ENCODE results near the gene PHKA1. TPM values are rescaled to one million over a fixed set of nuclear protein-coding genes. Genes with fewer than 3 reads are reported as not detected.
"Not testable (repeated sequence)": the region's sequence is repeated elsewhere in the genome, so short reads cannot be mapped to it uniquely, and the experiment has no call there.

The PHKA1 gene
- total RNA-seq, 2 experiments from 2014 or later: 1.4 to 1.6 TPM

GRCh38 chrX:72652082-72652481, 62.0 kb downstream of the PHKA1 start:
- Mint-ChIP-seq H3K9me3 (no peaks in the 10 kb centered on the region), H3K4me1 (no peaks in the 10 kb centered on the region), H3K27me3 (no peaks in the 10 kb centered on the region), H3K4me3 (no peak overlapping the region), H3K36me3 (ENCODE audit: low read depth) (peaks cover 4% of the 10 kb centered on the region), H3K27ac (no peak overlapping the region)
- DNase-seq: no peak
- ChIA-PET CTCF (no interaction called here), POLR2A (no interaction called here)

GRCh38 chrX:72644946-72645345, 69.2 kb downstream of the PHKA1 start:
- Mint-ChIP-seq H3K4me1 (peaks cover 3% of the 10 kb centered on the region), H3K27me3 (no peaks in the 10 kb centered on the region), H3K36me3 (ENCODE audit: low read depth) (no peaks in the 10 kb centered on the region), H3K4me3 (no peak overlapping the region), H3K9me3 (no peaks in the 10 kb centered on the region), H3K27ac (no peak overlapping the region)
- no peak for DNase-seq
- ChIA-PET CTCF (no interaction called here), POLR2A (no interaction called here)

- CTCF ChIA-PET: no interaction called here
- POLR2A ChIA-PET: no interaction called here
- no peak for DNase-seq
- Mint-ChIP-seq H3K27ac (no peak overlapping the region), H3K36me3 (ENCODE audit: low read depth) (no peaks in the 10 kb centered on the region), H3K4me1 (peaks cover 3% of the 10 kb centered on the region), H3K9me3 (no peaks in the 10 kb centered on the region), H3K4me3 (no peak overlapping the region), H3K27me3 (no peaks in the 10 kb centered on the region)
These were observed 72.5 kb downstream of the PHKA1 start for GRCh38 chrX:72641611-72642010.

- no peaks in the 10 kb centered on the region for H3K4me1 Mint-ChIP-seq
- ChIA-PET CTCF (no interaction called here), POLR2A (no interaction called here)
- H3K36me3 Mint-ChIP-seq (ENCODE audit: low read depth): no peaks in the 10 kb centered on the region
- H3K4me3 Mint-ChIP-seq: no peak overlapping the region
- no peaks in the 10 kb centered on the region for H3K9me3 Mint-ChIP-seq
- no peak overlapping the region for H3K27ac Mint-ChIP-seq
- H3K27me3 Mint-ChIP-seq: no peaks in the 10 kb centered on the region
- DNase-seq: no peak
These were observed 78.2 kb downstream of the PHKA1 start for GRCh38 chrX:72635930-72636329.

- POLR2A ChIA-PET: no interaction called here
- no peak overlapping the region for H3K27ac Mint-ChIP-seq
- H3K36me3 Mint-ChIP-seq (ENCODE audit: low read depth): no peaks in the 10 kb centered on the region
- H3K4me3 Mint-ChIP-seq: no peak overlapping the region
- no peaks in the 10 kb centered on the region for H3K9me3 Mint-ChIP-seq
- no peaks in the 10 kb centered on the region for H3K4me1 Mint-ChIP-seq
- no peak for DNase-seq
- CTCF ChIA-PET: no interaction called here
- H3K27me3 Mint-ChIP-seq: no peaks in the 10 kb centered on the region
These were observed 79.8 kb downstream of the PHKA1 start for GRCh38 chrX:72634331-72634730.

- Mint-ChIP-seq H3K27ac (no peak overlapping the region), H3K36me3 (ENCODE audit: low read depth) (no peaks in the 10 kb centered on the region), H3K27me3 (no peaks in the 10 kb centered on the region), H3K4me1 (no peaks in the 10 kb centered on the region), H3K4me3 (no peak overlapping the region), H3K9me3 (no peaks in the 10 kb centered on the region)
- no peak for DNase-seq
- CTCF ChIA-PET: no interaction called here
- POLR2A ChIA-PET: no interaction called here
These were observed 83.9 kb downstream of the PHKA1 start for GRCh38 chrX:72630185-72630584.

- CTCF ChIA-PET: no interaction called here
- Mint-ChIP-seq H3K36me3 (ENCODE audit: low read depth) (no peaks in the 10 kb centered on the region), H3K9me3 (no peaks in the 10 kb centered on the region), H3K27ac (no peak overlapping the region), H3K4me3 (no peak overlapping the region), H3K27me3 (no peaks in the 10 kb centered on the region), H3K4me1 (peaks cover 27% of the 10 kb centered on the region)
- POLR2A ChIA-PET: no interaction called here
- DNase-seq: no peak
These were observed 89.9 kb downstream of the PHKA1 start for GRCh38 chrX:72624194-72624593.

- no peaks in the 10 kb centered on the region for H3K27me3 Mint-ChIP-seq
- no peak overlapping the region for H3K4me3 Mint-ChIP-seq
- H3K9me3 Mint-ChIP-seq: no peaks in the 10 kb centered on the region
- POLR2A ChIA-PET: interaction anchor here (1.5 kb wide), 2 partner anchors 50 to 345 kb away, joined by 3 to 7 read pairs; partner anchors contain the start of gene RPS4X
- peak overlapping the region; percentile 88 for H3K27ac Mint-ChIP-seq
- DNase-seq: no peak
- CTCF ChIA-PET: no interaction called here
- H3K36me3 Mint-ChIP-seq (ENCODE audit: low read depth): no peaks in the 10 kb centered on the region
- peaks cover 27% of the 10 kb centered on the region for H3K4me1 Mint-ChIP-seq
These were observed 92.3 kb downstream of the PHKA1 start for GRCh38 chrX:72621625-72622485.

- CTCF ChIA-PET: no interaction called here
- Mint-ChIP-seq H3K27ac (peak overlapping the region; percentile 88), H3K4me3 (peak overlapping the region; percentile 63), H3K9me3 (no peaks in the 10 kb centered on the region), H3K36me3 (ENCODE audit: low read depth) (no peaks in the 10 kb centered on the region), H3K27me3 (no peaks in the 10 kb centered on the region), H3K4me1 (peaks cover 27% of the 10 kb centered on the region)
- POLR2A ChIA-PET: interaction anchor here (1.5 to 2.0 kb wide), 4 partner anchors 16 to 345 kb away, joined by 3 to 7 read pairs (median 4); partner anchors contain the start of genes PHKA1 and RPS4X
- peak; percentile 14 for DNase-seq
These were observed 92.9 kb downstream of the PHKA1 start for GRCh38 chrX:72621163-72621562.

- ChIA-PET CTCF (no interaction called here), POLR2A (interaction anchor here (1.5 to 2.0 kb wide), 4 partner anchors 16 to 344 kb away, joined by 3 to 7 read pairs (median 4); partner anchors contain the start of genes PHKA1 and RPS4X)
- Mint-ChIP-seq H3K36me3 (ENCODE audit: low read depth) (no peaks in the 10 kb centered on the region), H3K4me3 (peak overlapping the region; percentile 63), H3K9me3 (no peaks in the 10 kb centered on the region), H3K27ac (peak overlapping the region; percentile 88), H3K4me1 (peaks cover 27% of the 10 kb centered on the region), H3K27me3 (no peaks in the 10 kb centered on the region)
- peak; percentile 63 for DNase-seq
These were observed 93.5 kb downstream of the PHKA1 start for GRCh38 chrX:72620550-72621145.

- Mint-ChIP-seq H3K27me3 (no peaks in the 10 kb centered on the region), H3K4me1 (peaks cover 6% of the 10 kb centered on the region), H3K4me3 (no peak overlapping the region), H3K36me3 (ENCODE audit: low read depth) (no peaks in the 10 kb centered on the region), H3K9me3 (no peaks in the 10 kb centered on the region), H3K27ac (no peak overlapping the region)
- POLR2A ChIA-PET: no interaction called here
- no peak for DNase-seq
- CTCF ChIA-PET: no interaction called here
These were observed 104.8 kb downstream of the PHKA1 start for GRCh38 chrX:72609313-72609712.

GRCh38 chrX:72604705-72605104, 109.4 kb downstream of the PHKA1 start:
- POLR2A ChIA-PET: interaction anchor here (1.2 to 1.4 kb wide), 2 partner anchors 15 to 34 kb away, joined by 3 to 4 read pairs; no protein-coding TSS in a partner anchor

GRCh38 chrX:72604112-72604511, 110.0 kb downstream of the PHKA1 start:
- ChIA-PET POLR2A (interaction anchor here (1.4 kb wide), 1 partner anchor 16 kb away, joined by 4 read pairs; no protein-coding TSS in a partner anchor), CTCF (no interaction called here)
- H3K27ac Mint-ChIP-seq: no peak overlapping the region
- no peaks in the 10 kb centered on the region for H3K36me3 Mint-ChIP-seq (ENCODE audit: low read depth)
- H3K4me1 Mint-ChIP-seq: peaks cover 13% of the 10 kb centered on the region
- H3K9me3 Mint-ChIP-seq: no peaks in the 10 kb centered on the region
- H3K4me3 Mint-ChIP-seq: no peak overlapping the region
- H3K27me3 Mint-ChIP-seq: no peaks in the 10 kb centered on the region
- no peak for DNase-seq

More at GRCh38 chrX:72604705-72605104, 109.4 kb downstream of the PHKA1 start:
- DNase-seq: no peak
- CTCF ChIA-PET: no interaction called here
- Mint-ChIP-seq H3K9me3 (no peaks in the 10 kb centered on the region), H3K27me3 (no peaks in the 10 kb centered on the region), H3K4me3 (no peak overlapping the region), H3K27ac (no peak overlapping the region), H3K4me1 (peaks cover 13% of the 10 kb centered on the region), H3K36me3 (ENCODE audit: low read depth) (no peaks in the 10 kb centered on the region)

GRCh38 chrX:72591038-72591437, 123.1 kb downstream of the PHKA1 start:
- H3K4me3 Mint-ChIP-seq; H3K36me3 Mint-ChIP-seq (ENCODE audit: low read depth); POLR2A ChIA-PET; DNase-seq; H3K9me3 Mint-ChIP-seq; CTCF ChIA-PET; H3K27me3 Mint-ChIP-seq; H3K4me1 Mint-ChIP-seq; H3K27ac Mint-ChIP-seq: not testable (repeated sequence)
